Measurements from ENCODE around the gene B3GALT4.

GRCh38 chr6:33312361-33313104 lies 35.6 kb downstream of the B3GALT4 start:
- TF ChIP-seq CTCF (conservative IDR thresholded peaks at IDR 0.05 in 1 of 2, IDR thresholded peaks at IDR 0.05 in 1 of 2; ENCODE audit: extremely low read depth in 1 of 2, insufficient read depth in 1 of 2, low read depth in 1 of 2, low read length in 2 of 2) (no peak), EZH2 (IDR thresholded peaks at IDR 0.05; ENCODE audit: borderline replicate concordance, low read length) (no peak)

All from mammary epithelial cell (primary cell).